ENCODE measurements around the gene CELA2B.

DNA sequence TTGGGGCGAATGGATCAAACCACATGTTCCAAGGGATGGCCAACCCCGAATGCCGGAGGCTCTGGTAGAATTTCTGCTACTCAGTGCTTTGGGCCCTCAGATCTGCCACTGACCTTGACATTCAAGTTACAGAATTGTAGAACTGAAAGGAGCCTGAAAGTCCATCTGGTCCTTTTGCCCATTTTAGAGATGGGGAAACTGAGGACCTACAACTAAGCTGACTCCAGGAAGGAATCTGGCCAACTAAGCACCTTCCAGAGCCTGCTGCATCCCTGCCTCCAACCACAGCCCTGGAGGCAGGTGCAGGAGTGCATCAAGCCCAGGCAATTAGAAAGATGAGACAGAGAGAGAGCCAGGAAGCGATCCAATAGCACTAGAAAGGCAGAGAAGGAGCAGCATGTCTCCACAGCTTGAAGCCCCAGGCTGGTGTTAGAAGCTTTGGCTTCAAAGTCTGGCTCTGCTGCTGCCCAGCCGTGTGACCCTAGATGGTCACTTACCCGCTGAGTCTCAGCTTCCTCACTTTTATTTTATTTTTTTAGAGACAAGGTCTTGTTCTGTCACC lies 38.9 kb upstream of the CELA2B start:
- TF ChIP-seq, protein P1, sequence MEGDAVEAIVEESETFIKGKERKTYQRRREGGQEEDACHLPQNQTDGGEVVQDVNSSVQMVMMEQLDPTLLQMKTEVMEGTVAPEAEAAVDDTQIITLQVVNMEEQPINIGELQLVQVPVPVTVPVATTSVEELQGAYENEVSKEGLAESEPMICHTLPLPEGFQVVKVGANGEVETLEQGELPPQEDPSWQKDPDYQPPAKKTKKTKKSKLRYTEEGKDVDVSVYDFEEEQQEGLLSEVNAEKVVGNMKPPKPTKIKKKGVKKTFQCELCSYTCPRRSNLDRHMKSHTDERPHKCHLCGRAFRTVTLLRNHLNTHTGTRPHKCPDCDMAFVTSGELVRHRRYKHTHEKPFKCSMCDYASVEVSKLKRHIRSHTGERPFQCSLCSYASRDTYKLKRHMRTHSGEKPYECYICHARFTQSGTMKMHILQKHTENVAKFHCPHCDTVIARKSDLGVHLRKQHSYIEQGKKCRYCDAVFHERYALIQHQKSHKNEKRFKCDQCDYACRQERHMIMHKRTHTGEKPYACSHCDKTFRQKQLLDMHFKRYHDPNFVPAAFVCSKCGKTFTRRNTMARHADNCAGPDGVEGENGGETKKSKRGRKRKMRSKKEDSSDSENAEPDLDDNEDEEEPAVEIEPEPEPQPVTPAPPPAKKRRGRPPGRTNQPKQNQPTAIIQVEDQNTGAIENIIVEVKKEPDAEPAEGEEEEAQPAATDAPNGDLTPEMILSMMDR (conservative IDR thresholded peaks at IDR 0.05; ENCODE audit: low read length) = no peak
- no peak for TF ChIP-seq EZH2phosphoT487 (IDR thresholded peaks at IDR 0.05; ENCODE audit: borderline replicate concordance, low read depth, low read length)

Data from OCI-LY7 (cell line).